AG10803 (cell line): ENCODE data around the gene PIP4K2B.

Experiments used
- DNase-seq: peaks from one replicate; pipeline ENCODE4 v3.0.0; 2010; ENCODE audit warnings: low read depth
- H3K4me3 ChIP-seq: 2 replicates; pipeline ENCODE4 v1.5.1; 2011; ENCODE audit warnings: mild to moderate bottlenecking, low read length, control low read depth
- CTCF ChIP-seq: conservative IDR thresholded peaks from 2 replicates; pipeline ENCODE4 v1.5.1; 2011; ENCODE audit warnings: mild to moderate bottlenecking, low read length, control low read depth, inconsistent platforms

PIP4K2B gene

GRCh38 chr17:38738007-38738662 is 61.2 kb downstream of the PIP4K2B start:
- TF ChIP-seq CTCF, result no peak
- H3K4me3 ChIP-seq, result no peak overlapping the region
- DNase-seq, result no peak

DNA sequence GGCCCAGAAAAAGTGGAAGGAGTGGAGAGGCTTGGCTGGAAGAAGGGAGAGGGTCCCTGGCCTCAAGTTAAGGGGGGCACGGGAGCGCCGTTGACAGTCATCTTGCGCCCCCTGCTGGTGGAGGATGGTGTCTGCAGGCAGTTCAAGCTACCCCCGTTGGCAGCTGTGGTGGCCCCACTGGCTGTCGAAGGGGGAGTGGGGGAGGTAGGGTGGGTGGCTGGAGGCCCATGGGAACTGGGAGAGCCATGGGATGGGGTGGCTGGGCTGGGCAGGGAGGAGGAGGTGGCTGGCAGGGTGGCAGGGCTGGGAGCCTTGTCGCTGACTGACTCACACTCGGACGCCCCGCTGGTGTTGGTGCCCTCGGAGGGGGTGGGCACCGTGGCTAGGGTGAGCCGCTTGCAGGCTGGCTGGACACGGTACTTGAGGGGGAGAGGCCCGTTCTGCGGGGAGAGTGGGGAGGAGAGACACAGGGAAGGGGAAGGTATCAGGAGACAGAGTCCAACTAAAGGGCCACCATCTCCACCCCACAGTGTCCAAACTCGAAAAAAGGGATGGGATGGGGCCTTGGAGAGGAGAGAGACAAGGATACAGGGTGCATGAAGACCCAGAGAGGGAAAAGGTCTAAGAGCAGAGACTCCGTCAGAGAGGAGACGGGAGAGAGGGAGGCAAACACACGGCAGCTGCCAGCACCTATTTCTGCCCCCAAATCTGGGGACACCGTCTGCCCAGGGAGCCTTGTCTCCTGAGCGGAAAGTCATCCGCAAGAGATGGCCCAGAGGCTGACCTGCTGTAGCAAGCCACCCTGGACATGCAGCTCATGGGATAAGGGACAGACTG is 64.0 kb downstream of the PIP4K2B start:
- H3K4me3 ChIP-seq, result no peak overlapping the region
- TF ChIP-seq CTCF, result peak; percentile 78
- DNase-seq, result no peak

- DNase-seq, result no peak
- 0 out of 2 replicates have a peak, but pooled peaks have one; percentile 5 for TF ChIP-seq CTCF
- H3K4me3 ChIP-seq, result no peak overlapping the region
These were observed 65.1 kb downstream of the PIP4K2B start for GRCh38 chr17:38733982-38734973.

GRCh38 chr17:38733282-38733981 is 65.9 kb downstream of the PIP4K2B start:
- no peak for TF ChIP-seq CTCF
- no peak for DNase-seq
- no peak overlapping the region for H3K4me3 ChIP-seq

DNA sequence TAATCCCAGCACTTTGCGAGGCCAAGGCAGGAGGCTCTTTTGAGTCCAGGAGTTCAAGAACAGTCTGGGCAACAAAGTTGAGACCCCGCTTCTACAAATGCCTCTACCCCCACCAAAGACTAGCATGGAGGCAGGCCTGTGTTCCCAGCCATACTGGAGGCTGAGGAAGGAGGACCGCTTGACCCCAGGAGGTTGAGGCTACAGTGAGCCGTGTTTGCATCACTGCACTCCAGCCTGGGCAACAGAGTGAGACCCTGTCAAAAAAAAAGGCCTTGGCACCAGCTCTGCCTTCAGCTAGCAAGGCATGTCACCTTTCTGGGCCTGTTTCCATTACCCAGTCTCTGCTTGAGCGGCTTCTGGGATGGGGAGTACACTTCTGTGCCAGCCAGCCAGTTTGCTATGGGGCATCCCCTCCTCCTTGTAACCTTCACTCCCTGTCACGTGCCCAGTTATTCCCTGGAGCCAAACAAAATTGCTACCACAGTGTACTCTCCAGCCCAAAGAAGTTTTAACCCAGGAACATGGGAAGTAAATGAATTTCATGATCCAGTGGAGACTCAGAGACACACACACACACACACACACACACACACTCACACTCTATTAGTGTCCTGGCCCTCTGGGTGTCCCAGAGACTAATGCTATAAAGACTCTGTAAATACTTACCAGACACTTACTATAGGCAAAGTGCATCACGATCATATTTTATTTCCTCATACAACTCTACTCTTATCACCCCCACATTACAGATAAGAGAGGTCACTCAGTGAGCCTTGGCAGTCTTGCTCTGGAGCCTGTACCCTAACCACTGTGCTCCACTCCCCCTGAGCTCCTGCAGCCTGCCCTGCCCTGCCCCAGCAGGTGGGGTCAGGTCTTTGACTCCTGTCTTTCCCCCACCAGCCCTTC is 66.7 kb downstream of the PIP4K2B start:
- no peak overlapping the region for H3K4me3 ChIP-seq
- no peak for DNase-seq
- TF ChIP-seq CTCF, result no peak
